GM12878 (cell line): ENCODE data around the gene HNRNPF.

ENCODE experiments used
- CBFB ChIP-seq: IDR thresholded peaks from 2 replicates; pipeline ENCODE4 v1.6.1; 2016; ENCODE audit warnings: antibody characterized with exemption, low read depth
- CBX5 ChIP-seq: sonication (generic); IDR thresholded peaks from 2 replicates; pipeline ENCODE4 v1.6.1; 2016; ENCODE audit warnings: low read depth, moderate library complexity, mild to moderate bottlenecking, inconsistent platforms
- CREB1 ChIP-seq: IDR thresholded peaks from 2 replicates; pipeline ENCODE4 v1.6.1; 2012; ENCODE audit warnings: low read depth, mild to moderate bottlenecking, inconsistent platforms
- HCFC1 ChIP-seq: fragments of 150-350 bp; IDR thresholded peaks from 2 replicates; pipeline ENCODE4 v1.6.1; 2014; ENCODE audit warnings: low read length
- SMC3 ChIP-seq: IDR thresholded peaks from 2 replicates; pipeline ENCODE4 v1.6.1; 2011; ENCODE audit warnings: low read length, improper control_type of control experiment, borderline replicate concordance
- YBX1 ChIP-seq: fragments of 450-650 bp; IDR thresholded peaks from 2 replicates; pipeline ENCODE4 v1.6.1; 2016; ENCODE audit warnings: antibody characterized with exemption
- TF ChIP-seq, protein P1 (sequence below), 3 experiments: IDR thresholded peaks in 2 of 3; conservative IDR thresholded peaks in 1 of 3; 2 replicates each; pipeline ENCODE4 v1.5.1; 2011; ENCODE audit warnings: low read depth in 3 of 3, low read length in 3 of 3, mild to moderate bottlenecking in 3 of 3, control low read depth in 2 of 3, moderate library complexity in 2 of 3, inconsistent platforms in 1 of 3, mixed read lengths in 1 of 3; ENCODE audit not compliant: control insufficient read depth in 2 of 3, insufficient read depth in 1 of 3; ENCODE audit errors: extremely low read depth in 1 of 3

DNA sequence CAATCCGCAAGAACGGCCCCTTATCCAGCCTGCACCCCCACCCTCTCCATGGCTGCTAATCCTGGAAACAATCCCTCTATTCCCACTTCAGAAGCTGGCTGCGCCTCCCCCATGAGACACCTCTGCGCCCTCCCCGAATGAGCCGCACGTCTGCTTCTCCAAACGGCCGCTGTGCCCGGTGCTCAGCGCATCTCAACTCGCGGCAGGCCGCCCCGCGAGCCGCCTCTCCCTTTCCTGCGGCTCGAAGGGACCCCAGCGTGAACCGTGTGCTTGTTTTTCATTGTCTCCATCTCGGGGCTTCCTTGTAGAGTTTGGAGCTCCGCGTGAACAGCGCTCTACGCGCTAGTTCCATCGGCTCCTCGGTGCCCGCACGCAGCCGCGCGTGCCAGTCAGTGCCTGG lies 58.3 kb downstream of the HNRNPF start:
- no peak for TF ChIP-seq SMC3
- TF ChIP-seq YBX1 = no peak
- TF ChIP-seq CREB1 = no peak
- TF ChIP-seq CBFB = no peak
- no peak for TF ChIP-seq HCFC1
- TF ChIP-seq CBX5 = no peak
- TF ChIP-seq, protein P1, sequence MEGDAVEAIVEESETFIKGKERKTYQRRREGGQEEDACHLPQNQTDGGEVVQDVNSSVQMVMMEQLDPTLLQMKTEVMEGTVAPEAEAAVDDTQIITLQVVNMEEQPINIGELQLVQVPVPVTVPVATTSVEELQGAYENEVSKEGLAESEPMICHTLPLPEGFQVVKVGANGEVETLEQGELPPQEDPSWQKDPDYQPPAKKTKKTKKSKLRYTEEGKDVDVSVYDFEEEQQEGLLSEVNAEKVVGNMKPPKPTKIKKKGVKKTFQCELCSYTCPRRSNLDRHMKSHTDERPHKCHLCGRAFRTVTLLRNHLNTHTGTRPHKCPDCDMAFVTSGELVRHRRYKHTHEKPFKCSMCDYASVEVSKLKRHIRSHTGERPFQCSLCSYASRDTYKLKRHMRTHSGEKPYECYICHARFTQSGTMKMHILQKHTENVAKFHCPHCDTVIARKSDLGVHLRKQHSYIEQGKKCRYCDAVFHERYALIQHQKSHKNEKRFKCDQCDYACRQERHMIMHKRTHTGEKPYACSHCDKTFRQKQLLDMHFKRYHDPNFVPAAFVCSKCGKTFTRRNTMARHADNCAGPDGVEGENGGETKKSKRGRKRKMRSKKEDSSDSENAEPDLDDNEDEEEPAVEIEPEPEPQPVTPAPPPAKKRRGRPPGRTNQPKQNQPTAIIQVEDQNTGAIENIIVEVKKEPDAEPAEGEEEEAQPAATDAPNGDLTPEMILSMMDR (IDR thresholded peaks at IDR 0.05 in 2 of 3, conservative IDR thresholded peaks at IDR 0.05 in 1 of 3; ENCODE audit: control insufficient read depth in 2 of 3, extremely low read depth in 1 of 3, insufficient read depth in 1 of 3, low read depth in 3 of 3, low read length in 3 of 3) = no peak
